GM12872 (cell line): ENCODE measurements around the gene NUDT3.

ENCODE experiments used
- TF ChIP-seq, protein P1 (sequence below): IDR thresholded peaks from 3 replicates; pipeline ENCODE4 v1.5.1; 2011; ENCODE audit warnings: low read depth, mild to moderate bottlenecking, low read length, moderate library complexity; ENCODE audit not compliant: insufficient read depth

Gene NUDT3

DNA sequence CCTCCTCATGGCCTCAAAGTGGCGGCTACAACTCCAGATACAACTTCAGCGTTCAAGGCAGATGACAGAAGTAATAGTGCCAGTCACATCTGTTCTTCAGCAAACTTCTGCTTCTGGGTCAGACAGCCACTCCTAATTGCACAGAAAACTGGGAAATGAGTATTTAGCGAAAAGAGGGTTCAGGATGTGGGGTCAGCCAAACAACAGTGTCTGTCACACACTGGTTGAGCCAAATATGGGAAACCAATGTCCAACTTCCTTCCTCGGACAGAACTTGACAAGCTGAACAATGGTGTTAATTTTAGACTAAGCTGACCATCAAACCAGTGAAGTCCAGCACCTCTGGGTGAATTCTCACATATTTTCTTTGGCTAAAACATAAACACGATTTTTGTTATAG lies 22.1 kb downstream of the NUDT3 start:
- TF ChIP-seq, protein P1, sequence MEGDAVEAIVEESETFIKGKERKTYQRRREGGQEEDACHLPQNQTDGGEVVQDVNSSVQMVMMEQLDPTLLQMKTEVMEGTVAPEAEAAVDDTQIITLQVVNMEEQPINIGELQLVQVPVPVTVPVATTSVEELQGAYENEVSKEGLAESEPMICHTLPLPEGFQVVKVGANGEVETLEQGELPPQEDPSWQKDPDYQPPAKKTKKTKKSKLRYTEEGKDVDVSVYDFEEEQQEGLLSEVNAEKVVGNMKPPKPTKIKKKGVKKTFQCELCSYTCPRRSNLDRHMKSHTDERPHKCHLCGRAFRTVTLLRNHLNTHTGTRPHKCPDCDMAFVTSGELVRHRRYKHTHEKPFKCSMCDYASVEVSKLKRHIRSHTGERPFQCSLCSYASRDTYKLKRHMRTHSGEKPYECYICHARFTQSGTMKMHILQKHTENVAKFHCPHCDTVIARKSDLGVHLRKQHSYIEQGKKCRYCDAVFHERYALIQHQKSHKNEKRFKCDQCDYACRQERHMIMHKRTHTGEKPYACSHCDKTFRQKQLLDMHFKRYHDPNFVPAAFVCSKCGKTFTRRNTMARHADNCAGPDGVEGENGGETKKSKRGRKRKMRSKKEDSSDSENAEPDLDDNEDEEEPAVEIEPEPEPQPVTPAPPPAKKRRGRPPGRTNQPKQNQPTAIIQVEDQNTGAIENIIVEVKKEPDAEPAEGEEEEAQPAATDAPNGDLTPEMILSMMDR, result no peak

DNA sequence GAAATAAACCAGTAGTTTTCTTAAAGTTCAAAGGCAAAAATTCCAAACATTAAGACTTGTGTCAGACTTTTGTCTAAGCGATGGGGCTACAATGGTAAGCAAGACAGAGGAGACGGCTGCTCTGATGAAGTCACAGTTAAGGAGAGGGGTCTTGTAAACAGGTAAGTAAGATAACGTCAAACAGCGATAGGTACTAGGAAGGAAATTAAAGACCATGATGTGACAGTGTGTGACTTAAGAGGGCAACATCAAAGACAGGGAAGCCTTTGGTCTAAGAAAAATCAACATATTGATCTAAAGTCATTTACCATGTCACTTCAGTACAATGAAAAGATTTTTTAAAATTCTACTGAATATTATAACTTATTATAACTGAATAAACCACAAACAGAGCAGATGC lies 23.1 kb downstream of the NUDT3 start:
- TF ChIP-seq, protein P1, result no peak

DNA sequence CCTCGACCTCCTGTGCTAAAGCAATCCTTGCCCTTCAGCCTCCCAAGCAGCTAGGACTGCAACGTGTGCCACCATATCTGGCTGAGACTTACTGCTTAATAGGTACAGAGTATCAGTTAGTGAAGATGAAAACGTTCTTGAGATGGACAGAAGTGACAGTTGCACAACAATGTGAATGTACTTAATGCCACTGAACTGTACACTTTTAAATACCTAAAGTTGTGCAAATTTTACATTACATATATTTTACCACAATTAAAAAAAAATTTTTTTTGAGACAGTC lies 25.9 kb downstream of the NUDT3 start:
- TF ChIP-seq, protein P1, result no peak

DNA sequence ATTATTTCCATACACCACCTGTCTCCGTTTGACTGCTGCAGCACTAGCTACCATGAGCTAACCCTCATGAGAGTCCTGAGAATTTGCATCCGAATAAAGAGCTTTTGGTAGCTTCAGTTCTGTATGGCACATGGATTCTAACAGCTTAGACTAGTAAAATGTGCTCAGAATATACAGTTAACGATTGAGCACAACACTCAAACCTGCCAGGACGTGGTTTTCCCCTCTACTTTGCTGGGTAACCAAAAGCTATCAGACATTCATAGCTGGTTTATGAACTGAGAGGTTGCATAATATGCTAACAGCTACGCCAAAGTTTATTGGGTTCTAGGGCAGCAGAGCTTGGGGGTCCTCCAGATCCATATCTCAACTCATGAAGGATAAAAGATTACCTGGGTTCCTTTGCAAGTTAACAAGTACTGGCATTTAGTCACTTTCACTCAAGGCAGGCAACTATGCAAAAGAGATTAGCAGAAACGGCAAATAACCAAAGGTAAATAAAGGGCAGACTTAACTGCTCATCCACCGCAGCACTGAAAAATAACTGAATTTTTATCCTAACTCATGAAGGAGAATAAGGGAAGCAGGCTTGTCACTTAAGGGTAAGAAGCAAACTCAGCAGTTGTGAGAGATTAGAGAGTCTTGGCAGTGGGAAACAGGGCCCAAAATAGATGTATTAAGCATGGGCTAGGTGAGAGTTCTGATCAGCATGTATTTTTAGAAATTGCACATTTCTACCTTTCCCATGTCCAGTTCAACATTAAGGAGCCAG lies 29.4 kb downstream of the NUDT3 start:
- TF ChIP-seq, protein P1, result no peak

DNA sequence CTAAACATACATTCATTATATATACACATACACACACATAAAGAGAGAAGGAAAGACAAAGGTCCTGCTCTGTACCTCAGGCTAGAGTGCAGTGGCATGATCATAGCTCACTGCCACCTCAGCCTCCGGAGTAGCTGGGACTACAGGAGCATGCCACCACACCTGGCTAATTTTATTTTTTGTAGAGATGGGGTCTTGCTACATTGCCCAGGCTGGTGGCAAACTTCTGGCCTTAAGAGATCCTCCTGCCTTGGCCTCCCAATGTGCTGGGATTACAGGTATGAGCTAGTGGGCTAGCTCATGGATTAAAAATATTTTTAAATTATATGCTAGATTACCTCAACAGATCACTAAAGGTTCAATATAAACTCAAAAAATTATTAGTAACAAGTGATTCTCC lies 30.3 kb downstream of the NUDT3 start:
- TF ChIP-seq, protein P1, result no peak

DNA sequence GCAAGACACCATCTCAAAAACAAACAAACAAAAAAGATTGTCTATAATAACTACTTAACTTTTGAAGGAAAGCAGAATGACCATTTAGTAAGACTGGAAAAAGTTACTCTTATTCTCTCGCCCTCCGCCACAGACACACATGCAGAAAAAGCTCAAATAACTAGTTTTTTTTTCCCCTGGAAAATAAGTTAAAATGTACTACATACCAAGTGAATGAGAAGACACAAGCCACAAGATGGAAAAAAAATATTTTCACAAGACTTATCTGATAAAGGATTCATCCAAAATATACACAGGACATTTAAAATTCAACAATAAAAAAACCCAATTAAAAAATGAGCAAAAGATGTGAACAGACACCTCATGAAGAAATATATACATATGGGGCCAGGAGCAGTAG lies 31.9 kb downstream of the NUDT3 start:
- TF ChIP-seq, protein P1, result no peak

DNA sequence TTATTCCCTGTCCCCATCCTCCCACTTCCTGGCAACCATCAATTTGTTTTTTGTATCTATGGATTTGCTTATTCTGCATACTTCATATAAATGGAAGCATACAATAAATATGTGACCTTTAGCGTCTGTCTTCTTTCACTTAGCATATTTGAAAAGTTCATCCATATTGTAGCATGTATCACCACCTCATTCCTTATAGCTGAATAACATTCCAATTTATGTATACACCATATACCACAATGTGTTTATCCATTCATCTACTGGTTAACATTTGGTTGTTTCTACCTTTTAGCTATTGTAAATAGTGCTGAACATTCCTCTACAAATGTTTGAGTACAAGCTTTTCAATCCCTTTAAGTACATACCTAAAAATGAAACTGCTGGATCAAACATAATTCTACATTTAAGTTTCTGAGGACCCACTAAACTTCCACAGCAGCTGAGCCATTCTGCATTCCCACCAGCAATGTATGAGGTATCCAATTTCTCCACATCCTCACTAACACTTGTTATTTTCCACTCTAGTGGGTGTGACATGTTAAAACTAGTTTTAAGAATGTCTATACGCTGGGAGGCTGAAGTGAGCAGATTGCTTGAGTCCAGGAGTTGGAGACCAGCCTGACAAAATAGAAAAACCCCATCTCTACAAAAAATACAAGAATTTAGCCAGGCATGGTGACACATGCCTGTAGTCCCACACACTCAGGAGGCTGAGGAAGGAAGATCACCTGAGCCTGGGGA lies 32.9 kb downstream of the NUDT3 start:
- TF ChIP-seq, protein P1, result no peak
